Loucy (cell line): Measurements from ENCODE around the gene UTP3.

Experiments
- H2AFZ ChIP-seq: fragments of 200-600 bp; sonication (generic); 2 replicates; pipeline ENCODE4 v1.6.0; 2016; ENCODE audit warnings: antibody characterized with exemption, mild to moderate bottlenecking, low read length, moderate library complexity
- H3F3A ChIP-seq: fragments of 200-600 bp; 2 replicates; pipeline ENCODE4 v1.6.0; 2016; ENCODE audit warnings: antibody characterized with exemption, low read depth, mild to moderate bottlenecking
- H3K27me3 ChIP-seq: fragments of 200-600 bp; sonication (generic); 2 replicates; pipeline ENCODE4 v1.6.1; 2014; ENCODE audit warnings: low read length, mild to moderate bottlenecking; ENCODE audit not compliant: insufficient read depth, poor library complexity, severe bottlenecking
- H3K36me3 ChIP-seq: fragments of 200-600 bp; sonication (generic); 2 replicates; pipeline ENCODE4 v1.6.1; 2016; ENCODE audit warnings: low read length; ENCODE audit not compliant: insufficient read depth
- H3K4me1 ChIP-seq: fragments of 200-600 bp; sonication (generic); 2 replicates; pipeline ENCODE4 v1.5.1; 2014; ENCODE audit warnings: low read length, mild to moderate bottlenecking; ENCODE audit not compliant: insufficient read depth, poor library complexity, severe bottlenecking
- H3K4me2 ChIP-seq: fragments of 200-600 bp; sonication (generic); 2 replicates; pipeline ENCODE4 v1.6.0; 2014; ENCODE audit warnings: antibody characterized with exemption, low read length, low read depth, mild to moderate bottlenecking; ENCODE audit not compliant: poor library complexity, severe bottlenecking
- H3K4me3 ChIP-seq: fragments of 200-600 bp; sonication (generic); 2 replicates; pipeline ENCODE4 v1.5.1; 2014; ENCODE audit warnings: low read length, mild to moderate bottlenecking, mixed read lengths; ENCODE audit not compliant: poor library complexity, severe bottlenecking
- H3K79me2 ChIP-seq: fragments of 200-600 bp; sonication (generic); 2 replicates; pipeline ENCODE4 v1.6.1; 2014; ENCODE audit warnings: low read length; ENCODE audit not compliant: insufficient read depth
- H3K9ac ChIP-seq: fragments of 200-600 bp; sonication (generic); 2 replicates; pipeline ENCODE4 v1.6.0; 2014; ENCODE audit warnings: mild to moderate bottlenecking, low read depth, low read length, moderate library complexity; ENCODE audit not compliant: poor library complexity, severe bottlenecking
- H3K9me2 ChIP-seq: fragments of 200-600 bp; sonication (generic); replicated peaks from 2 replicates; pipeline ENCODE4 v1.6.1; 2016; ENCODE audit warnings: low read depth, low read length, mixed read lengths
- H3K9me3 ChIP-seq: fragments of 200-600 bp; sonication (generic); 2 replicates; pipeline ENCODE4 v1.6.1; 2014; ENCODE audit warnings: mild to moderate bottlenecking, antibody characterized with exemption, low read length, low read depth; ENCODE audit not compliant: insufficient read depth
- H4K20me1 ChIP-seq: fragments of 200-600 bp; sonication (generic); 2 replicates; pipeline ENCODE4 v1.6.0; 2014; ENCODE audit warnings: antibody characterized with exemption, low read length, mild to moderate bottlenecking; ENCODE audit not compliant: insufficient read depth, poor library complexity, severe bottlenecking
- CTCF ChIP-seq: fragments of 200-600 bp; sonication (generic); conservative IDR thresholded peaks from 2 replicates; pipeline ENCODE4 v1.5.1; 2014; ENCODE audit warnings: mild to moderate bottlenecking, antibody characterized with exemption, low read length
- EZH2phosphoT487 ChIP-seq: fragments of 200-600 bp; IDR thresholded peaks from 2 replicates; pipeline ENCODE4 v1.6.1; 2018; ENCODE audit warnings: antibody characterized with exemption, mild to moderate bottlenecking, moderate library complexity, borderline replicate concordance

Gene UTP3

GRCh38 chr4:70667740-70668535 is 20.4 kb upstream of the UTP3 start:
- H3K4me2 ChIP-seq = no peak overlapping the region
- H2AFZ ChIP-seq = no peak overlapping the region
- no peaks in the 10 kb centered on the region for H3K9me2 ChIP-seq
- no peak overlapping the region for H3K9ac ChIP-seq
- H3K79me2 ChIP-seq = no peaks in the 10 kb centered on the region
- no peaks in the 10 kb centered on the region for H3F3A ChIP-seq
- no peaks in the 10 kb centered on the region for H3K27me3 ChIP-seq
- H3K9me3 ChIP-seq = no peaks in the 10 kb centered on the region
- H3K36me3 ChIP-seq = no peaks in the 10 kb centered on the region
- H4K20me1 ChIP-seq = no peaks in the 10 kb centered on the region
- TF ChIP-seq EZH2phosphoT487 (no peak), CTCF (no peak)
- peaks cover 8% of the 10 kb centered on the region for H3K4me1 ChIP-seq
- no peak overlapping the region for H3K4me3 ChIP-seq

- no peaks in the 10 kb centered on the region for H3K9me3 ChIP-seq
- no peaks in the 10 kb centered on the region for H3K79me2 ChIP-seq
- no peak overlapping the region for H2AFZ ChIP-seq
- no peaks in the 10 kb centered on the region for H3F3A ChIP-seq
- H3K9ac ChIP-seq = no peak overlapping the region
- no peaks in the 10 kb centered on the region for H3K9me2 ChIP-seq
- H3K4me3 ChIP-seq = no peak overlapping the region
- no peaks in the 10 kb centered on the region for H3K36me3 ChIP-seq
- H3K4me1 ChIP-seq = peaks cover 8% of the 10 kb centered on the region
- TF ChIP-seq CTCF (no peak), EZH2phosphoT487 (no peak)
- no peaks in the 10 kb centered on the region for H4K20me1 ChIP-seq
- no peaks in the 10 kb centered on the region for H3K27me3 ChIP-seq
- H3K4me2 ChIP-seq = no peak overlapping the region
Observed at GRCh38 chr4:70670332-70671014, 17.9 kb upstream of the UTP3 start.

GRCh38 chr4:70671091-70671490 is 17.2 kb upstream of the UTP3 start:
- Histone ChIP-seq H3K9ac (no peak overlapping the region), H3K9me2 (no peaks in the 10 kb centered on the region), H3K79me2 (no peaks in the 10 kb centered on the region), H4K20me1 (no peaks in the 10 kb centered on the region), H3K9me3 (no peaks in the 10 kb centered on the region), H3K4me1 (peaks cover 8% of the 10 kb centered on the region), H3K27me3 (no peaks in the 10 kb centered on the region), H3K36me3 (no peaks in the 10 kb centered on the region), H2AFZ (no peak overlapping the region), H3K4me3 (no peak overlapping the region), H3F3A (no peaks in the 10 kb centered on the region), H3K4me2 (no peak overlapping the region)
- TF ChIP-seq CTCF (no peak), EZH2phosphoT487 (no peak)
